GM18502 (cell line): ENCODE measurements around the gene KRTAP21-1.
"Not testable (repeated sequence)": the region's sequence is repeated elsewhere in the genome, so short reads cannot be mapped to it uniquely, and the experiment has no call there.

Experiments used
- ATAC-seq: cut with Tn5 transposase; IDR thresholded peaks from one replicate; pipeline ENCODE4 v1.9.1; 2021; ENCODE audit warnings: mild to moderate bottlenecking; ENCODE audit not compliant: unreplicated experiment, poor library complexity

Gene KRTAP21-1

DNA sequence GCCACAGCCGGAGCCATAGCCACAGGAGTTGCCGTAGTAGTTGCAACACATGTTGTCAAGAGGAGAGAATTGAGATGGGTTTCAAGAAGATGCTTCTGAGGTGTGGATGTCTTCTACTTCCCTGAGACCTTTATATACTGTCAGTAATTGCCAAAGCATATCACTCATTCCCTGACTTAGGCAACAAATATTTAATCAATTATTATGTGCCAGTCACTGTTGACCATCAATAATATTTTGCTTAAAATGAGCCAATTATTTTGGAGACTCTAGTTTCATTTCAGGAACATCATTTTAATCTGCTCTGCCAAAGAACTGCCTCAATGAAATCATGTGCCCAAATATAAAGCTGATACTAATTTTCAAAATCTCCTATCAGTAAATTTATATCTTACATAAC, at the start of gene KRTAP21-1:
Gene KRTAP21-1 (minus strand): TSS at position 101 of the 400 bp plus-strand sequence. CDS start 50 bp downstream, at position 51.
- not testable (repeated sequence) for ATAC-seq

DNA sequence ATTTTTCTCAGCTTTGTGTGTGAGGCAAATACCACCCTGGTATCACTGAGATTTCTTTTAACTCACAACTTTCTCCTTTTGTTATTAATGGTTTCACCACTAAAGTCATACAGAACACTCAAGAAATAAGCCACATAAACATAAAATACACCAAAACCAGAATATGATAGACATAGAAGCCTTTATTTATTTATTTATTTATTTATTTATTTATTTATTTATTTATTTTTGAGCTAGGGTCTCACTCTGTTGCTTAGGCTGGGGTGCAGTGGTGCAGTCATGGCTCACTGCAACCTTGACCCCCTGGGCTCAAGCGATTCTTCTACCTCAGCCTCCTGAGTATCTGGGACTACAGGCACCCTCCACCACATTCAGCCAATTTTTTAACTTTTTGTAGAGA, 45.4 kb upstream of the KRTAP21-1 start:
- no peak for ATAC-seq

DNA sequence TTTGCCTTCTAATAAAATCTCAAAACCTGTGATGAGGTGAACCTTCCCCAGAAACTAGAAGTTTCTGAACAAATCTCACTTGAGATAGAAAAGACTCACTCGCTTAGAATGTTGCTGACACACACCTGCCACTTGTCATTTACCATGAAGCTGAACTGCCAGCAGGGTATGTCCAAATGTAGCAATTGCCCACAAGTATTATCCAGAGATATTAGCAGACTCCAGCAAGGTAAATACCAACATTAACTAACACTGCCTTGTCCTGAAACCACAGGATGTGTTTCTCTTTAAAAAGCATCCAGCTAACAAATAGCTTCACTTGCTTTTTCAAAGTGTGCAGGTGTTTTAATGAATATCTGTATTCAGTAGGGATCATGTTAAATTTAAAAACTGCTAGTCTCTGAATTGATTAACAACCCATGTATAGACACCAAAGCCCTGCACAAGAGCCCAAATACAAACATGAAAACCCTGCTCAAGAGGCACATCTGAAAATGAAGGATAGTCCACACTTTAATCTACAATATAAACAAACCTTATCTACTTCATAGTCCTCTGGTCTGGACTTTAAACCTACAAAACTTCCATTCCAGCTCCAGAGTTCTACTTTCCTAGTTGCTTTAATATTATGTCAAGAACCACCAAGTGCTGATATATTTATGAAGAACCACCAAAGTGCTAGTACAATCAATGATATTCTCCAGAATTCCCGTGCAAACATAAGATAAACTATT, 38.5 kb upstream of the KRTAP21-1 start:
- no peak for ATAC-seq

- no peak for ATAC-seq
Measured at GRCh38 chr21:30779249-30779648, 24.0 kb upstream of the KRTAP21-1 start.

DNA sequence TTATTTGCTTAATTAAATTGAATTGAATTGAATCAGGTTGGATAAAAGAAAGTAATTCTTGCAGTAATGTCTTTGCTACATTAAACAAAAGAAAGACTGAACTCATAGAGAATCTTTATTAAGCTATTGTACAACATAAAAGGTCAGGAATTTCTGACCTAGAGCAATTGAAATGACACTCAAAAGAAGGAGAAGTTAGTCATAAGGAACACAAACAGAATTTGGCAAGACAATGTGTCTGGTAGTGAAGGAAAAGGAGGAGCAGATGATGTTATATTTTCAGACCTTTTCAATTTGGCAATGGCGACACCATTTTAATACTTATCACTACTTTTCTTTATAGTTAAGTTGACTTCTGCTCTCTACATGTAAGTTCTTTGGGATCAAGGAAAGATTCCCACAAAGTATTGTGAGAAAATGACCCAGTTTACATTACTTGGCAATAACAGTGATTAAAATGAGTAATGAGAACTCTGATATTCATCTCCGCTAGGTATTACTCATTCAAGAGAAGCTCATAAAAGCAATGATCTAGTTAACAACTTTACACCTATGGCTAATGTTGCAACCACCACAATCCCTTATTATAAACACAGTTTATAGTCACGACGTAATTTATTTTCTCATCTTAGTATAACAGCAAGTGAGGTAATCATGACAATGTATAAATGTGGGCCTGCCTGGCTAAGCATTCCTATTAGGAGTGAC, 14.7 kb upstream of the KRTAP21-1 start:
- ATAC-seq = no peak

- no peak for ATAC-seq
Measured at GRCh38 chr21:30760776-30761175, 5.5 kb upstream of the KRTAP21-1 start.

DNA sequence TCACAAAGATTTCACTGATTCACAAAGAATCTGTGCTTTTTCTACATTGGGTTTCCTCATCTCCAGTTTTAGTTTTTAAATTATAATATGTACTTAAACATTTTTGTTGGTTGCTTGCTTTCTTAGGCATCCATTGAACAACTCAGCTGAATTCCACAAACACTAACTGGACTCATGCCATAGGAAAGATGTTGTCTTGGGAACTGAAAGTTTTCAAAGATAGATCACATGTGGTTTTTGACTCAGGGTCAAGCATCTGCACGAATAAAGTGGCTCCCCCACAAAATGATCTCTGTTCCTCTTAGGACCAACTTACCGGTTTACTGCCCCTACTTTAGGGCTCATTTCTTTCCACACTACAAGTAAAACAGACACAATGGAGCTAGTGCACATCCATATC, 3.1 kb upstream of the KRTAP21-1 start:
- no peak for ATAC-seq

- ATAC-seq = no peak
Measured at GRCh38 chr21:30747159-30747558, 8.1 kb downstream of the KRTAP21-1 start, which contains the start of gene KRTAP21-2. Gene KRTAP21-2, minus strand, starts transcription at chr21:30747259. Its CDS starts 57 bp downstream, at chr21:30747202.

DNA sequence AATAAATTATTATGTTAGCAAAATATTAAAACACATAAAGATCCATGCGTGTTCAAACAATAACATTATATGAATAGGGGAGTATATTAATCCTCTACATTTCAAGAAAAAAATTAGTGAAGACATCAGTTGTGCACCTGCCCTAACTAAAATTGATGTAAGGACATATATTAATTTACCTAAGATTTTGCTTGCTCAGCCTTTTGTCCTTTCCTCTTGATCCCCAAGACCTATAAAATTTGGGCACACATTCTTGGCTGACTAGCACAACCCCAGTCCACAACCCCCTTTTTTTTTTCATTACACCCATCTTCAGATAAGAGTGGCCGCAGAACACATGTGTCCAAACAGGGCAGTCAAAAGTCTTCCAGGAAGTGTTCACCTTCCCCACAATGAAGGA, 14.8 kb downstream of the KRTAP21-1 start:
- ATAC-seq = no peak

DNA sequence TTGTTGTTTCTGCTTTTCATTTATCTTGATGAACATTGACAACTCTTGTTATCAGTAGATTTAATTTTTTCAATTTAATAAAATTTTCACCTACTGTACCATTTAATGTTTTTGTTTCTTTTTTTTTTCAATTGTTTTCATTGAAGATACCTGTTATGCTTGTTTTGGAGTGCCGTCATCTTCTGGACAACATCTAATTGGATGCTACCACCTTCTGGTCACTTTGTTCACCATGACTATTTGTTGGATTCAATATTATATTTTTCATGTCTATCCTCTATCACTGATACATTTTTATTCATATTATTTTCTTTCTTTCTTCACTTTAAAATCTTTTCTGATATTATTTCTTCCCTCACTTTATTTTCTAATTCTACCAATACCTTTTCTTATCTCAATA, 22.2 kb downstream of the KRTAP21-1 start:
- ATAC-seq = no peak

DNA sequence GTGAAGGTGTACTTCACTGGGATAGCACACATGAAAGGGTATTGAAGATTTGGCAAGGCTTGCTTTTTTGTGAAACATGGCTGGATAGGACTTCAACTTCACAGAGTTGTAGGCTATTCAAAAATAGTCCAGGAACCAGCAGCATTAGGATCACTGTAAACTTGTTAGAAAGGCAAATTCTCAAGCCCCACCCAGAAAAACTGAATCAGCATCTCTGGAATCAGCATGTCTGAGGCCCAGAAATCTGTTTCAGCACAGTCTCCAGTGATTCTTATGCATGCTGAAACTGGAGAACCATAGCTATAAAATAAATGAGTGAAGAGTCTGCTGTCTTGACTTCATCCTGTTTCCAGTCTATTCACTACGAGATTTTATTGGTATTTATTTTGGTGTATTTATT, 28.5 kb downstream of the KRTAP21-1 start:
- ATAC-seq = no peak

- ATAC-seq = no peak
Measured at GRCh38 chr21:30719401-30719800, 35.8 kb downstream of the KRTAP21-1 start.

GRCh38 chr21:30718239-30718909, 36.9 kb downstream of the KRTAP21-1 start, which contains the start of gene KRTAP21-3:
Gene KRTAP21-3, minus strand, starts transcription at chr21:30718777. Its CDS starts 18 bp downstream, at chr21:30718759.
- ATAC-seq = no peak

- no peak for ATAC-seq
Measured at GRCh38 chr21:30717105-30717504, 38.1 kb downstream of the KRTAP21-1 start.

- ATAC-seq = no peak
Measured at GRCh38 chr21:30714946-30715345, 40.3 kb downstream of the KRTAP21-1 start.

GRCh38 chr21:30714456-30714855, 40.8 kb downstream of the KRTAP21-1 start:
- no peak for ATAC-seq

DNA sequence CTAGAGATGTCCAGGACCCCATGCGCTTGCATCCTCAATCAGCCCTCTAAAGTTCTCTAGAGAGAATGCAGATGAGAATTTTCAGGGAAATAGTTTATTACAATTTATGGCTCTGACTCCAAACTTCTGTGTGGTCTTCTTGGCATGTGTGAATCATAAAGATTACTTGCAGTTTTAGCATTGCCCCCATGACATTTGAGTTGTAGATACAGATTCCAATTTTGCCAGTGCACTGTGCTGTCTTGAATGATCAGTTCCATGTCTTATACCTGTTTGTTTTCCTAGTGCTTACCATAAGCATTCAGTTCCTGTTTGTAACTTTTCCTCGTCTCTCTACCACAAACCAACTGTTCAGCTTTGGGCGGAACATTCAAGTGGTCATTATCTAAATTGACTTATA, 41.5 kb downstream of the KRTAP21-1 start:
- ATAC-seq = no peak

DNA sequence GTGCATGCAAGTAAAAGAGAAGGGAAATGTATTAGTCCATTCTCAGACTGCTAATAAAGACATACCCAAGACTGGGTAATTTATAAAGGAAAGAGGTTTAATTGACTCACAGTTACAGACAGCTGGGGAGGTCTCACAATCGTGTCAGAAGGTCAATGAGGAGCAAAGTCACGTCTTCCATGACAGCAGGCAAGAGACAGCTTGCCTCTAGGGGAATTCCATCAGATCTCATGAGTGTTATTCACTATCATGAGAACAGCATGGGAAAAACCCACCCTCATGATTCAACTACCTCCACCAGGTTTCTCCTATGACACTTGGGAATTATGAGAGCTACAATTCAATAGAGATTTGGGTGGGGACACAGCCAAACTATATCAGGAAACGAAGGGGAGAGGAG, 44.7 kb downstream of the KRTAP21-1 start:
- ATAC-seq = no peak

DNA sequence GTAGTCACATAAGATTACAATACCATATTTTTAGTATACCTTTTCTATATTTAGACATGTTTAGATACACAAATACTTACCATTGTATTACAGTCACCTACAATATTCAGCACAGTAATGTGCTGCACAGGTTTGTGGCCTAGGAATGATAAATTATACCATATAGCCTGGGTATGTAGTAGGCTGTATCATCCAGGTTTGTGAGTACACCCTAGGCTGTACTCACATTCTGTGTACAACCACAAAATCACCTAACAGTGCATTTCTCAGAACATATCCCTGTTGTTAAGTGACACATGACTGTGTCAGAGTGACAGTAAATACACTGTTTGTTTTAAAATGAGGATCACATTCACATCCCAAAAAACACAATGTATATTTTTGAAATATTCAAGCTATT, 47.8 kb downstream of the KRTAP21-1 start:
- ATAC-seq = no peak
